H1 (cell line): ENCODE measurements around the gene CDK5. TPM values are rescaled to one million over a fixed set of nuclear protein-coding genes. Genes with fewer than 3 reads are reported as not detected.

Source experiments
- CTCF ChIA-PET: fragments of 300-600 bp; sonication (Branson Sonifier 250); formaldehyde crosslinking; loops from one replicate; lab custom pipeline; 2021; ENCODE audit not compliant: partially characterized antibody; lab: Charles Lee
- POLR2A ChIA-PET: fragments of 300-600 bp; sonication (Branson Sonifier 250); formaldehyde crosslinking; loops from one replicate; lab custom pipeline; 2021; ENCODE audit warnings: inconsistent platforms; ENCODE audit not compliant: partially characterized antibody; lab: Charles Lee
- DNase-seq, 2 experiments: peaks; one replicate each; pipeline versions ENCODE4 v3.0.0 to v3.0.0-alpha.2; 2010 to 2022; ENCODE audit warnings: low spot score in 2 of 2, low read depth in 1 of 2, mixed read lengths in 1 of 2
- FAIRE-seq: peaks from 2 replicates; lab custom pipeline; 2011; peaks lifted over from hg19 to GRCh38; lab: Jason Lieb, UNC
- H2AFZ ChIP-seq: 2 replicates; pipeline ENCODE4 v1.8.1; 2012; ENCODE audit warnings: low read length, inconsistent platforms
- H2AK5ac ChIP-seq: 2 replicates; pipeline ENCODE4 v1.6.1; 2013; ENCODE audit warnings: low read depth, low read length
- H2BK120ac ChIP-seq: replicated peaks from 2 replicates; pipeline ENCODE3; 2013; ENCODE audit warnings: low read depth, low read length, inconsistent platforms
- H2BK12ac ChIP-seq: 2 replicates; pipeline ENCODE4 v1.6.1; 2013; ENCODE audit warnings: low read depth, low read length
- H2BK15ac ChIP-seq: 2 replicates; pipeline ENCODE4 v1.6.1; 2013; ENCODE audit warnings: low read length
- H2BK20ac ChIP-seq: 2 replicates; pipeline ENCODE4 v1.6.1; 2013; ENCODE audit warnings: low read length
- H2BK5ac ChIP-seq: 2 replicates; pipeline ENCODE4 v1.6.1; 2013; ENCODE audit warnings: low read depth, low read length
- H3K14ac ChIP-seq: 2 replicates; pipeline ENCODE4 v1.6.1; 2013; ENCODE audit warnings: inconsistent platforms; ENCODE audit not compliant: insufficient read length
- H3K18ac ChIP-seq: 2 replicates; pipeline ENCODE4 v1.6.1; 2013; ENCODE audit warnings: low read length; ENCODE audit errors: extremely low read depth
- H3K23ac ChIP-seq: 2 replicates; pipeline ENCODE4 v1.6.1; 2013; ENCODE audit warnings: inconsistent platforms; ENCODE audit not compliant: insufficient read length
- H3K23me2 ChIP-seq: 2 replicates; pipeline ENCODE4 v1.6.1; 2013; ENCODE audit warnings: low read depth, low read length
- H3K27ac ChIP-seq: 2 replicates; pipeline ENCODE4 v1.6.1; 2011; ENCODE audit warnings: low read depth, low read length, inconsistent platforms
- H3K27me3 ChIP-seq, 4 experiments: replicated peaks in 1 of 4; 1 replicate in 1 of 4; 2 replicates in 3 of 4; pipeline versions ENCODE4 v1.6.1 to v1.8.1; 2011 to 2013; ENCODE audit warnings: low read length in 3 of 4, mild to moderate bottlenecking in 3 of 4, inconsistent platforms in 2 of 4, mixed read lengths in 2 of 4, moderate library complexity in 1 of 4; ENCODE audit not compliant: control insufficient read depth in 3 of 4, insufficient read depth in 3 of 4; ENCODE audit errors: extremely low read depth in 1 of 4
- H3K36me3 ChIP-seq, 4 experiments: 2 replicates each; pipeline versions ENCODE4 v1.6.1 to v1.8.1; 2011 to 2013; ENCODE audit warnings: mild to moderate bottlenecking in 4 of 4, low read length in 3 of 4, moderate library complexity in 2 of 4, control low read depth in 1 of 4, inconsistent platforms in 1 of 4; ENCODE audit not compliant: insufficient read depth in 4 of 4, control insufficient read depth in 2 of 4
- H3K4ac ChIP-seq: replicated peaks from 2 replicates; pipeline ENCODE3; 2013; ENCODE audit warnings: low read length, low read depth, mixed read lengths, inconsistent platforms; ENCODE audit not compliant: insufficient read length
- H3K4me1 ChIP-seq, 4 experiments: replicated peaks in 1 of 4; 1 replicate in 1 of 4; 2 replicates in 3 of 4; pipeline versions ENCODE4 v1.6.1 to v1.8.1; 2011 to 2013; ENCODE audit warnings: low read length in 3 of 4, inconsistent platforms in 2 of 4, mixed read lengths in 1 of 4; ENCODE audit not compliant: insufficient read depth in 4 of 4, control insufficient read depth in 3 of 4
- H3K4me2 ChIP-seq, 2 experiments: 2 replicates each; pipeline versions ENCODE4 v1.6.1 to v1.8.1; 2011 to 2013; ENCODE audit warnings: low read depth in 2 of 2, low read length in 2 of 2, control low read depth in 1 of 2, inconsistent platforms in 1 of 2, mild to moderate bottlenecking in 1 of 2; ENCODE audit not compliant: insufficient read depth in 1 of 2
- H3K4me3 ChIP-seq, 4 experiments: fragments of 200-600, 300-600 bp in 1 of 4; sonication (generic), shearing (Covaris generic), sonication (Bioruptor Twin) in 1 of 4; 2 replicates each; pipeline versions ENCODE4 v1.5.1 to v1.8.1; 2011 to 2016; ENCODE audit warnings: low read length in 4 of 4, low read depth in 3 of 4, control low read depth in 2 of 4, inconsistent platforms in 2 of 4, mild to moderate bottlenecking in 2 of 4, mixed read lengths in 1 of 4, moderate library complexity in 1 of 4; ENCODE audit not compliant: insufficient read depth in 2 of 4; ENCODE audit errors: extremely low read depth in 1 of 4
- H3K56ac ChIP-seq: replicated peaks from 2 replicates; pipeline ENCODE3; 2013; ENCODE audit warnings: low read depth, mild to moderate bottlenecking, mixed read lengths, low read length, inconsistent platforms; ENCODE audit not compliant: insufficient read length
- H3K79me1 ChIP-seq: 2 replicates; pipeline ENCODE4 v1.6.1; 2013; ENCODE audit warnings: low read depth, low read length, control low read depth
- H3K79me2 ChIP-seq, 2 experiments: 2 replicates each; pipeline versions ENCODE4 v1.6.1 to v1.8.1; 2012 to 2013; ENCODE audit warnings: low read length in 2 of 2, mild to moderate bottlenecking in 2 of 2, inconsistent platforms in 1 of 2; ENCODE audit not compliant: insufficient read depth in 2 of 2, control insufficient read depth in 1 of 2
- H3K9ac ChIP-seq, 4 experiments: replicated peaks in 1 of 4; 1 replicate in 1 of 4; 2 replicates in 3 of 4; pipeline versions ENCODE4 v1.6.1 to v1.8.1; 2011 to 2013; ENCODE audit warnings: low read depth in 3 of 4, low read length in 3 of 4, control low read depth in 2 of 4, mild to moderate bottlenecking in 2 of 4, moderate library complexity in 2 of 4, inconsistent platforms in 1 of 4; ENCODE audit errors: extremely low read depth in 1 of 4
- H3K9me3 ChIP-seq, 2 experiments: 2 replicates each; pipeline versions ENCODE4 v1.6.1 to v1.8.1; 2012 to 2013; ENCODE audit warnings: mild to moderate bottlenecking in 2 of 2, moderate library complexity in 2 of 2, control low read depth in 1 of 2, inconsistent platforms in 1 of 2, low read depth in 1 of 2, low read length in 1 of 2, mixed read lengths in 1 of 2; ENCODE audit not compliant: insufficient read depth in 2 of 2
- H4K20me1 ChIP-seq, 2 experiments: replicated peaks in 1 of 2; 2 replicates each; pipeline versions ENCODE3 to v1.8.1; 2011 to 2013; ENCODE audit warnings: inconsistent platforms in 2 of 2, low read length in 2 of 2, mild to moderate bottlenecking in 1 of 2; ENCODE audit not compliant: insufficient read depth in 2 of 2, control insufficient read depth in 1 of 2
- H4K5ac ChIP-seq: 2 replicates; pipeline ENCODE4 v1.6.1; 2013; ENCODE audit warnings: low read length, low read depth, mixed read lengths, inconsistent platforms; ENCODE audit not compliant: insufficient read length
- H4K8ac ChIP-seq: 2 replicates; pipeline ENCODE4 v1.8.0; 2013; ENCODE audit warnings: mild to moderate bottlenecking, moderate library complexity, low read length, inconsistent platforms; ENCODE audit not compliant: insufficient read depth; ENCODE audit errors: extremely low read depth
- H4K91ac ChIP-seq: replicated peaks from 2 replicates; pipeline ENCODE3; 2013; ENCODE audit warnings: low read length, mixed read lengths, inconsistent platforms; ENCODE audit not compliant: insufficient read length
- BACH1 ChIP-seq: IDR thresholded peaks from 2 replicates; pipeline ENCODE4 v1.6.1; 2012; ENCODE audit warnings: low read length, improper control_type of control experiment
- CBX8 ChIP-seq: fragments of 300-800, 300-1000 bp; sonication (generic); IDR thresholded peaks from 2 replicates; pipeline ENCODE4 v1.7.1; 2016; ENCODE audit warnings: low read depth, low read length, borderline replicate concordance
- CEBPB ChIP-seq: IDR thresholded peaks from 2 replicates; pipeline ENCODE4 v1.6.1; 2012; ENCODE audit warnings: low read depth, low read length
- CTBP2 ChIP-seq: IDR thresholded peaks from 2 replicates; pipeline ENCODE4 v1.7.0; 2011; ENCODE audit warnings: borderline replicate concordance, mild to moderate bottlenecking, moderate library complexity, mixed read lengths, low read length; ENCODE audit not compliant: insufficient read depth, insufficient read length
- EP300 ChIP-seq, 2 experiments: IDR thresholded peaks; 1 replicate in 1 of 2; 2 replicates in 1 of 2; pipeline ENCODE4 v1.6.1; 2011 to 2012; ENCODE audit warnings: low read depth in 2 of 2, low read length in 2 of 2, mild to moderate bottlenecking in 2 of 2, borderline replicate concordance in 1 of 2, inconsistent platforms in 1 of 2, moderate library complexity in 1 of 2
- MAFK ChIP-seq: IDR thresholded peaks from 2 replicates; pipeline ENCODE4 v1.6.1; 2012; ENCODE audit warnings: low read depth, mild to moderate bottlenecking, improper control_type of control experiment, low read length
- POU5F1 ChIP-seq: IDR thresholded peaks from 2 replicates; pipeline ENCODE4 v1.6.1; 2011; ENCODE audit warnings: low read depth, mild to moderate bottlenecking, low read length, moderate library complexity
- SIN3A ChIP-seq, 2 experiments: IDR thresholded peaks in 1 of 2; conservative IDR thresholded peaks in 1 of 2; 2 replicates each; pipeline ENCODE4 v1.6.1; 2011 to 2012; ENCODE audit warnings: low read length in 2 of 2, improper control_type of control experiment in 1 of 2, low read depth in 1 of 2, mild to moderate bottlenecking in 1 of 2
- WGBS, 2 experiments: shearing (Covaris generic) in 1 of 2; methylation state at CpG; one replicate each; pipeline versions ENCODE4 v1.1.6 to v1.1.7; 2013 to 2015; ENCODE audit warnings: low lambda C conversion rate in 2 of 2, mixed read lengths in 2 of 2, inconsistent platforms in 1 of 2, low coverage in 1 of 2, missing lambda C conversion rate in 1 of 2; ENCODE audit not compliant: insufficient replicate concordance in 2 of 2, insufficient coverage in 1 of 2, insufficient read length in 1 of 2; ENCODE audit errors: extremely low coverage in 1 of 2, missing lambda C conversion rate in 1 of 2; 5-methylcytosine and 5-hydroxymethylcytosine counted together
- polyA plus RNA-seq, 7 experiments: library from polyadenylated mRNA; depleted of rRNA in 3 of 7; stranded (reverse) in 5 of 7; unstranded in 2 of 7; fragments of >200 nt in 5 of 7; fragments of 200-250 nt in 2 of 7; gene quantifications; 1 replicate in 5 of 7; 2 replicates in 1 of 7; 4 replicates in 1 of 7; pipeline versions ENCODE4 v1.2.1 to v1.2.3, GENCODE V29; 2011 to 2013; ENCODE audit warnings: missing spikeins in 2 of 7, mixed read lengths in 2 of 7
- total RNA-seq: library from RNA; stranded (reverse); fragmentation: NEBNext Ultra II Directional; extraction: Animal tissue kit (Norgen Biotek cat#: 25700); gene quantifications from 2 replicates; pipeline ENCODE4 v1.2.1, GENCODE V29; 2021
- TF ChIP-seq, protein P1 (sequence below): IDR thresholded peaks from 2 replicates; pipeline ENCODE4 v1.6.1; 2012; ENCODE audit warnings: low read length, inconsistent platforms

The CDK5 gene
- total and polyA plus RNA-seq, 2 of the 8 experiments (the other 6 are each of a cell fraction or from before 2014, with no cell fraction given), result 22.8 to 37.2 TPM

DNA sequence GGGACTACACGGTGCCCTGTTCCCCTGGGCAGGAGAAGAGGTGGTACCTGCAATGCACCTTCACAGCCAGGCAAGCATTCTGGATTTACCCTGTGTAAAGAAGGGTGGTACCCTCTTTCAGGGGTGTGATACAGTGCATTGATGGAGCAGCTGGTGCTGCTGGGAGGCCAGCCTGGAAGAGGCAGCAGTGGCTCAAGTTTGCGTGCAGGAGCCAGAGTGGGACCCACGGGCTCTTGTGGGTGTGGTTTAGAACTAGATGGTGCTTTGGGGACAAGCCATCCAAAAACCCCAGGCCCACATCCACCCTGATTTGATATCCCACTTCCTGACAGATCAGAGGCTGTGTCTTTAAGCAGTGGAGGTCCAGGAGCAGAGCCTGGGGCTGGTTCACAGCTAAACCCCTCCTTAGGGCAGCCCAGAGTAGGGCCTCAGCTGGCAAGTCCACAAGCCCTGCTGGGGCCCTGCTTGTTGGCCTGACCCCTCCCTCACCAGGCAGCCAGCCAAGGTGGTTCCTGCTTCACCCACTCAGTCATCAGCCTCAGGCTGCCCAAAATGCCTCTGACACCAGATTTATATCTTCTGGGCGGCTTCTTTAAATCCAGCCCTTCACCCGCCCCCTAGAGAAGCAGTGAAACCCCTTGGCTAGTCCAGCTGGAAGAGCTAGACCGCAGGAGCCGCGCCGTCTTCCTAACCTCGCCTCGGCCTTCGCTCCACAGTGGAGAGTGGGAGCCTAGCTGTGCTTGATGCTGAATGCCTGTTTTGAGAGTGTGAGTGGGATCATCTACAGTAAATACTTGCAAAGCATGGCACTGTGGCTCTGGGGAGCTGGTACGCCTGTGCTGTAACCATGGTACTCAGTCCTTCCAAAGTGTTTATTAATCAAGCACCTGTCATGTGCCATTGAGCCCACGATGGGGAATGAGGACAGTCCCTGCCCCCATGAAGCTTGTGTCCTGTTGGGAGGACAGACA lies 10.8 kb downstream of the CDK5 start:
- Histone ChIP-seq H3K23me2 (peaks cover 3% of the 10 kb centered on the region; the same call in 1 of the 2 replicates), H3K9ac (no peak overlapping the region), H2BK12ac (no peak overlapping the region), H3K4me3 (no peak overlapping the region), H3K9me3 (no peaks in the 10 kb centered on the region), H3K79me1 (no peaks in the 10 kb centered on the region), H4K5ac (no peak overlapping the region), H3K23ac (no peak overlapping the region), H2BK120ac (no peak overlapping the region), H4K91ac (no peak overlapping the region), H2BK5ac (no peak overlapping the region), H3K36me3 (no peaks in the 10 kb centered on the region), H2BK20ac (no peak overlapping the region), H4K20me1 (peaks cover 2 to 11% of the 10 kb centered on the region in 2 experiments), H2BK15ac (no peak overlapping the region), H3K27me3 (peaks cover 4 to 30% (median 20%) of the 10 kb centered on the region in 4 experiments), H3K79me2 (no peaks in the 10 kb centered on the region), H3K4me2 (no peak overlapping the region), H2AFZ (no peak overlapping the region), H4K8ac (no peak overlapping the region), H3K4ac (no peak overlapping the region), H3K14ac (no peak overlapping the region), H2AK5ac (no peak overlapping the region), H3K4me1 (peaks cover 0 to 8% (median 4%) of the 10 kb centered on the region in 4 experiments; a peak in 3 of 7 replicates), H3K56ac (no peak overlapping the region), H3K18ac (no peak overlapping the region), H3K27ac (no peak overlapping the region)
- ChIA-PET CTCF (interaction anchor here (0.9 to 3.5 kb wide), 8 partner anchors 9 to 148 kb away, joined by 3 to 20 read pairs (median 6); partner anchors contain the start of gene CDK5), POLR2A (interaction anchor here (1.0 to 1.8 kb wide), 3 partner anchors 7 to 34 kb away, joined by 3 to 4 read pairs (median 4); partner anchors contain the start of gene FASTK)
- FAIRE-seq, result no peak
- WGBS, 2 experiments, result 87% methylated on average over 14 of the region's 14 CpGs; no CpG with 5 or more reads in 1 of the 2 experiments
- no peak for DNase-seq
- TF ChIP-seq, protein P1, sequence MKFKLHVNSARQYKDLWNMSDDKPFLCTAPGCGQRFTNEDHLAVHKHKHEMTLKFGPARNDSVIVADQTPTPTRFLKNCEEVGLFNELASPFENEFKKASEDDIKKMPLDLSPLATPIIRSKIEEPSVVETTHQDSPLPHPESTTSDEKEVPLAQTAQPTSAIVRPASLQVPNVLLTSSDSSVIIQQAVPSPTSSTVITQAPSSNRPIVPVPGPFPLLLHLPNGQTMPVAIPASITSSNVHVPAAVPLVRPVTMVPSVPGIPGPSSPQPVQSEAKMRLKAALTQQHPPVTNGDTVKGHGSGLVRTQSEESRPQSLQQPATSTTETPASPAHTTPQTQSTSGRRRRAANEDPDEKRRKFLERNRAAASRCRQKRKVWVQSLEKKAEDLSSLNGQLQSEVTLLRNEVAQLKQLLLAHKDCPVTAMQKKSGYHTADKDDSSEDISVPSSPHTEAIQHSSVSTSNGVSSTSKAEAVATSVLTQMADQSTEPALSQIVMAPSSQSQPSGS, result no peak
- no peak for TF ChIP-seq MAFK
- no peak for TF ChIP-seq BACH1
- no peak for TF ChIP-seq CBX8
- TF ChIP-seq SIN3A (conservative IDR thresholded peaks at IDR 0.05 in 1 of 2, IDR thresholded peaks at IDR 0.05 in 1 of 2; ENCODE audit: low read depth in 1 of 2, low read length in 2 of 2), result no peak
- no peak for TF ChIP-seq CEBPB
- no peak for TF ChIP-seq POU5F1
- TF ChIP-seq CTBP2, result no peak
- no peak for TF ChIP-seq EP300 (IDR thresholded peaks at IDR 0.05; ENCODE audit: borderline replicate concordance in 1 of 2, low read depth in 2 of 2, low read length in 2 of 2)
